ENCODE data around the gene TBR1. TPM values are rescaled to one million over a fixed set of nuclear protein-coding genes. Genes with fewer than 3 reads are reported as not detected.

The TBR1 gene
- total RNA-seq, 2 donors from 2014 or later: not detected

DNA sequence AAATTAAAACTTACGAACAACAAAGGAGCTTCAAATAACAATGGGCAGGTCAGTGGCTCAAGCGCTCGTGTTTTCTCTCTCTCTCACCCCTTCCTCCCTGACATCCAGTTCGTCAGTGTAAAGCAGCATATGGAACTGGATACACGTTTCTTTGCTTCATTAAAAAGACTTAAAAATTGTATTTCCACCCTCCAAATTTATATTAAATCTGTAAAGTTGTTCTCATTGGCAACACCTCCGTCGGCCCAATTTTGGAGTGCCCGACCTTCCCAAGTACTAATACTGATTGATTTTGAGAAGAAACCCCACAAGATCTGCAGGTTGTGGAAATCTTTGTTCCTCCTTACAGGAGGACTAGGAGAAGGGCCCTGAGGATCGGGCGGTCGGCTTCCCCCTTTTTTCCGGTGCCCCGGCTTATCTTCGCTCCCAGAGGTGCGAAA lies 2.2 kb downstream of the TBR1 start:
- no peak overlapping the region for H3K27ac Mint-ChIP-seq
- H3K9me3 ChIP-seq (ENCODE audit: control insufficient read depth, low read length, poor library complexity, severe bottlenecking): no peaks in the 10 kb centered on the region
- H3K27me3 Mint-ChIP-seq: peaks cover 87% of the 10 kb centered on the region
- no peak for ATAC-seq
- peak overlapping the region; percentile 86 for H3K4me3 Mint-ChIP-seq
- H3K36me3 Mint-ChIP-seq (ENCODE audit: low read depth): peaks cover 7% of the 10 kb centered on the region
- no peak for DNase-seq
- peaks cover 35% of the 10 kb centered on the region for H3K4me1 Mint-ChIP-seq

- no peaks in the 10 kb centered on the region for H3K9me3 ChIP-seq (ENCODE audit: control insufficient read depth, low read length, poor library complexity, severe bottlenecking)
- Mint-ChIP-seq H3K27ac (no peak overlapping the region), H3K4me3 (peak overlapping the region; percentile 81), H3K36me3 (ENCODE audit: low read depth) (peaks cover 7% of the 10 kb centered on the region), H3K27me3 (peaks cover 82% of the 10 kb centered on the region), H3K4me1 (peaks cover 32% of the 10 kb centered on the region)
- no peak for ATAC-seq
- DNase-seq: no peak
Observed at GRCh38 chr2:161418715-161419637, 2.9 kb downstream of the TBR1 start.

GRCh38 chr2:161419638-161420190 lies 3.6 kb downstream of the TBR1 start:
- Mint-ChIP-seq H3K36me3 (ENCODE audit: low read depth) (peaks cover 10% of the 10 kb centered on the region), H3K27ac (no peak overlapping the region), H3K4me1 (peaks cover 37% of the 10 kb centered on the region), H3K27me3 (peaks cover 88% of the 10 kb centered on the region), H3K4me3 (no peak overlapping the region)
- no peaks in the 10 kb centered on the region for H3K9me3 ChIP-seq (ENCODE audit: control insufficient read depth, low read length, poor library complexity, severe bottlenecking)
- ATAC-seq (no peak), DNase-seq (no peak)

DNA sequence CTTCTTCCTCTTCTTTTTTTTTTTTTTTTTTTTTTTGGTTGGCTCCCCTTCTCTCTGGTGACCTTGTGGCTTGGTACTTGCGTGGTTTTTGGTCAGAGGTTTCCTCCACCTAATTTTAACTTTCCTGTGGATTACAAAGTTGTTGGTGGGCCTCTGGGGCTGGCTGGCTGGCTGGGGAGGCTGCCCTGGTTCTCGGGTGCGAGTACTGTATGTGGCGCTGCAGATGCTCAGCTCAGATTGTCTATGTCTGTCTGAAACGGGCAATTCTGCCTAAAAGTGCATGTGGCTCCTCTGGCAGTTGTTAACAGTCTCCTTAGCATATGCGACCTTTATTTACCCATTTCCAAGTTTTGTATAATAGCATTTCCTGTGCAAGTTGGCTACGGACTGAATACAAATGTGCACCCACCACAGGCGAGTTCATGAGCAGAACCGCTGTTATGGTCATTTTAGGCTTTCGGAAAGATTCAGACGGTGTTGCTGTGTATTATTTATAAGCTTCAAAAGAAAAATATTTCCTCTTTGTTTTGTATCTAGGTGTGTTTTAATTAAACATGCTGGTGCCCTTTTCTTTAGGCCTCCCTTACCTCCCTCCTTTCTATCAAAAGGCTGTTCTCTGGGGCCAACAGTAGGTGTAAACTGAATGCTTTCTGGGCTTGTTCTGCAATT lies 4.4 kb downstream of the TBR1 start:
- H3K27ac Mint-ChIP-seq: no peak overlapping the region
- no peaks in the 10 kb centered on the region for H3K9me3 ChIP-seq (ENCODE audit: control insufficient read depth, low read length, poor library complexity, severe bottlenecking)
- peaks cover 10% of the 10 kb centered on the region for H3K36me3 Mint-ChIP-seq (ENCODE audit: low read depth)
- H3K4me1 Mint-ChIP-seq: peaks cover 34% of the 10 kb centered on the region
- no peak for DNase-seq
- H3K4me3 Mint-ChIP-seq: peak overlapping the region; percentile 41
- no peak for ATAC-seq
- peaks cover 88% of the 10 kb centered on the region for H3K27me3 Mint-ChIP-seq

- peaks cover 88% of the 10 kb centered on the region for H3K27me3 Mint-ChIP-seq
- ATAC-seq: no peak
- H3K27ac Mint-ChIP-seq: no peak overlapping the region
- peaks cover 24% of the 10 kb centered on the region for H3K4me1 Mint-ChIP-seq
- H3K9me3 ChIP-seq (ENCODE audit: control insufficient read depth, low read length, poor library complexity, severe bottlenecking): no peaks in the 10 kb centered on the region
- peaks cover 10% of the 10 kb centered on the region for H3K36me3 Mint-ChIP-seq (ENCODE audit: low read depth)
- H3K4me3 Mint-ChIP-seq: no peak overlapping the region
- DNase-seq: no peak
Observed at GRCh38 chr2:161421686-161422085, 5.6 kb downstream of the TBR1 start.

DNA sequence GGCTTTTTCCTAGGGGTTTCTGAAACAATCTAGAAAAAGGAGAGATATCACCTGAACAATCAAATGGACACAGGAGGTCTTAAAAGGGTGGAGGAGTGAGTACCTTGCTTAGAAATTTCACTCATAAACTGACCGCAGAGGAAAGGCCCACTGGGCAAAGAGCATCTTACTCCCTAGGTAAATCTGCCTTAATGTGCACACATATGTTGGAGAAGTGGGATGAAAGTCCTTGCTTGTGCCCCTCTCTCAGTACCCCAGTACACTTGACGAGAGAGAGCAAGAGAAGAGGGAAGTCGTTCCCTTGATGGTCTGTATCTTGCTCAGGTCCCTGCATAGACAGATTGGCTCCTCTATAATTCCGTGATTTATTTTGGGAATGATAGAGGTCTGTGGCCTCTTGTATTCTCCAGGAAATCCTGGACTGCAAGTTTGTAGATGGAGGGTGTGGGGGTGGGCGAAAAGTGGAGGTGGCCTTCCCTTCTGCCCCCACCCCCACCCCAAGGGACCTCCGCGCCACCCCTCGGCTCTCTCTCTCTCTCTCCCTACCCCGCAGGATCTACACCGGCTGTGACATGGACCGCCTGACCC lies 6.8 kb downstream of the TBR1 start:
- Mint-ChIP-seq H3K27me3 (peaks cover 83% of the 10 kb centered on the region), H3K4me1 (peaks cover 20% of the 10 kb centered on the region), H3K36me3 (ENCODE audit: low read depth) (peaks cover 6% of the 10 kb centered on the region), H3K4me3 (peak overlapping the region; percentile 21), H3K27ac (no peak overlapping the region)
- H3K9me3 ChIP-seq (ENCODE audit: control insufficient read depth, low read length, poor library complexity, severe bottlenecking): no peaks in the 10 kb centered on the region
- DNase-seq: no peak
- no peak for ATAC-seq

DNA sequence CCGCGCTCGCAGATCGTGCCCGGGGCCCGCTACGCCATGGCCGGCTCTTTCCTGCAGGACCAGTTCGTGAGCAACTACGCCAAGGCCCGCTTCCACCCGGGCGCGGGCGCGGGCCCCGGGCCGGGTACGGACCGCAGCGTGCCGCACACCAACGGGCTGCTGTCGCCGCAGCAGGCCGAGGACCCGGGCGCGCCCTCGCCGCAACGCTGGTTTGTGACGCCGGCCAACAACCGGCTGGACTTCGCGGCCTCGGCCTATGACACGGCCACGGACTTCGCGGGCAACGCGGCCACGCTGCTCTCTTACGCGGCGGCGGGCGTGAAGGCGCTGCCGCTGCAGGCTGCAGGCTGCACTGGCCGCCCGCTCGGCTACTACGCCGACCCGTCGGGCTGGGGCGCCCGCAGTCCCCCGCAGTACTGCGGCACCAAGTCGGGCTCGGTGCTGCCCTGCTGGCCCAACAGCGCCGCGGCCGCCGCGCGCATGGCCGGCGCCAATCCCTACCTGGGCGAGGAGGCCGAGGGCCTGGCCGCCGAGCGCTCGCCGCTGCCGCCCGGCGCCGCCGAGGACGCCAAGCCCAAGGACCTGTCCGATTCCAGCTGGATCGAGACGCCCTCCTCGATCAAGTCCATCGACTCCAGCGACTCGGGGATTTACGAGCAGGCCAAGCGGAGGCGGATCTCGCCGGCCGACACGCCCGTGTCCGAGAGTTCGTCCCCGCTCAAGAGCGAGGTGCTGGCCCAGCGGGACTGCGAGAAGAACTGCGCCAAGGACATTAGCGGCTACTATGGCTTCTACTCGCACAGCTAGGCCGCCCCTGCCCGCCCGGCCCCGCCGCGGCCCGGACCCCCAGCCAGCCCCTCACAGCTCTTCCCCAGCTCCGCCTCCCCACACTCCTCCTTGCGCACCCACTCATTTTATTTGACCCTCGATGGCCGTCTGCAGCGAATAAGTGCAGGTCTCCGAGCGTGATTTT lies 7.6 kb downstream of the TBR1 start:
- Mint-ChIP-seq H3K27me3 (peaks cover 79% of the 10 kb centered on the region), H3K4me3 (peak overlapping the region; percentile 84), H3K27ac (peak overlapping the region; percentile 62), H3K36me3 (ENCODE audit: low read depth) (peaks cover 6% of the 10 kb centered on the region), H3K4me1 (peaks cover 17% of the 10 kb centered on the region)
- H3K9me3 ChIP-seq (ENCODE audit: control insufficient read depth, low read length, poor library complexity, severe bottlenecking): no peaks in the 10 kb centered on the region
- ATAC-seq: peak; percentile 47
- no peak for DNase-seq

- peak overlapping the region; percentile 84 for H3K4me3 Mint-ChIP-seq
- DNase-seq (no peak), ATAC-seq (no peak)
- peaks cover 6% of the 10 kb centered on the region for H3K36me3 Mint-ChIP-seq (ENCODE audit: low read depth)
- no peaks in the 10 kb centered on the region for H3K9me3 ChIP-seq (ENCODE audit: control insufficient read depth, low read length, poor library complexity, severe bottlenecking)
- peak overlapping the region; percentile 62 for H3K27ac Mint-ChIP-seq
- H3K27me3 Mint-ChIP-seq: peaks cover 79% of the 10 kb centered on the region
- peaks cover 14% of the 10 kb centered on the region for H3K4me1 Mint-ChIP-seq
Observed at GRCh38 chr2:161424394-161424769, 8.3 kb downstream of the TBR1 start.

DNA sequence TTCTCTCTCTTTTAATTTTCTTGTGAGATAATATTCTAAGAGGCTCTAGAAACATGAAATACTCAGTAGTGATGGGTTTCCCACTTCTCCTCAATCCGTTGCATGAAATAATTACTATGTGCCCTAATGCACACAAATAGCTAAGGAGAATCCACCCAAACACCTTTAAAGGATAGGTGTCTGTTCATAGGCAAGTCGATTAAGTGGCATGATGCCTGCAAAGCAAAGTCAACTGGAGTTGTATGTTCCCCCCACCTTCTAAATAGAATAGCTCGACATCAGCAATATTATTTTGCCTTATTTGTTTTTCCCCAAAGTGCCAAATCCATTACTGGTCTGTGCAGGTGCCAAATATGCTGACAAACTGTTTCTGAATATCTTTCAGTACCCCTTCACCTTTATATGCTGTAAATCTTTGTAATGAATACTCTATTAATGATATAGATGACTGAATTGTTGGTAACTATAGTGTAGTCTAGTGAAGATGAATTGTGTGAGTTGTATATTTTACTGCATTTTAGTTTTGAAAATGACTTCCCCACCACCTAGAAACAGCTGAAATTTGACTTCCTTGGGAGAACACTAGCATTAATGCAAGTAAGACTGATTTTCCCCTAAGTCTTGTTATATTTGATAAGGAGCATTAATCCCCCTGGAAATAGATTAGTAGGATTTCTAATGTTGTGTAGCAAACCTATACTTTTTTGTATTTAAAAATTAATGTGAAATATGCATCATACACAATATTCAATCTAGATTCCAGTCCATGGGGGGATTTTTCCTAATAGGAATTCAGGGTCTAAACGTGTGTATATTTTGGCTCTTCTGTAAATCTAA lies 9.0 kb downstream of the TBR1 start:
- peaks cover 82% of the 10 kb centered on the region for H3K27me3 Mint-ChIP-seq
- no peaks in the 10 kb centered on the region for H3K9me3 ChIP-seq (ENCODE audit: control insufficient read depth, low read length, poor library complexity, severe bottlenecking)
- peaks cover 6% of the 10 kb centered on the region for H3K36me3 Mint-ChIP-seq (ENCODE audit: low read depth)
- peaks cover 14% of the 10 kb centered on the region for H3K4me1 Mint-ChIP-seq
- DNase-seq: no peak
- no peak for ATAC-seq
- H3K27ac Mint-ChIP-seq: peak overlapping the region; percentile 62
- peak overlapping the region; percentile 84 for H3K4me3 Mint-ChIP-seq

DNA sequence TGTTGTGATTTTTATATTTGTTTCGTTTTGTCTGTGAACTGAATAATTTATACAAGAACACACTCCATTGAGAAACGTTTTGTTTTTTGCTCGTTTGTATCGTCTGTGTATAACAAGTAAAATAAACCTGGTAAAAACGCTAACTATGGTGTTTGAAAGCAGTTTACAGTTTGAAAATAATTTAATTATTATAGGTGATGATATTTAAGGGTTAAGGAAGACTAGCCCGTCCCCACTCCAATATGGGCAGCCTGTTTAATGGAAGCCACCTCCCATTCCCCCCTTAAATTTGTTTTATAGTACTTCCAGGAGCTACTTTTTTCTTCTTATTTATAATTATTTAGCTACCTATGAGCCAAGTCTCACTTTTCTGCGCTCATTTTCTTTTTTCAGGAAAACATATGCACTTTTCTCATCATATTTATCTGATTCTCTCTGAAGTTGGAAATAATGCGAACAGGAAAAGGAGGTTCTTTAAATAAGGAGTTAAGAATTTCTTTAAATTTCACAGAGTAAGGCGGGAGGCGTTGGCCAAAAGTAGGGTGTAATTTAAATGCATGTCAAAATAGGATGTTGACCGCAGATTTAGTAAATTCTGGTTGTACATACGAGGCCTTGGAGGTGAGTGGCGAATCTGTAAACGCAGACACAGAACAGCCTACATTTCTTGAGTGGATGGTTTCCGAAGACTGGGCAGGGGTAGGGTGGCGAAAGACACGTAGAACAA lies 9.8 kb downstream of the TBR1 start:
- Mint-ChIP-seq H3K27me3 (peaks cover 77% of the 10 kb centered on the region), H3K36me3 (ENCODE audit: low read depth) (peaks cover 6% of the 10 kb centered on the region), H3K4me1 (peaks cover 14% of the 10 kb centered on the region), H3K27ac (peak overlapping the region; percentile 3), H3K4me3 (peak overlapping the region; percentile 58)
- ATAC-seq: no peak
- no peak for DNase-seq
- no peaks in the 10 kb centered on the region for H3K9me3 ChIP-seq (ENCODE audit: control insufficient read depth, low read length, poor library complexity, severe bottlenecking)

DNA sequence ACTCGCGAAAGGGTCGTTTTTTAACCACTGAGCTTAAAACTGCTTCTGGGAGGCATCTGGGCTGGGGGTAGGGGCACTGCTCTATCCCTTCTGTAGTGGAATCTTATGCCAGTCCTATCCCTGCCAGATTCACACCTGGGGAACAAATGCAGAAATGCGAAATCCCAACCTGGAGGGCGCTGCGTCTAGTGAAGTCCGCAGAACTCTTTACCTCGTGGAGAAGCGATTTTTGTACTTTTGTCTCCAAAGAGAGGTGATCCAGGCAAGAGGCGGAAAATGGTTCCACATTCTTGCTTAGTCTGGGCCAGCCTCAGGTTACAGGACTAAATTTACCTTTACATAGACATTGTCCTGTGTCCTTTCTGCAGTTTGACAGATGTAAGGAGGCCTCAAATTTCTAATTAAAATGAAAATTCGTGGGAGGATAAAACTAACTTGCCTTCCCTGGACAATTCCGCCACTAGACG lies 10.4 kb downstream of the TBR1 start:
- Mint-ChIP-seq H3K27ac (peak overlapping the region; percentile 3), H3K27me3 (peaks cover 75% of the 10 kb centered on the region), H3K4me3 (peak overlapping the region; percentile 58), H3K36me3 (ENCODE audit: low read depth) (peaks cover 6% of the 10 kb centered on the region), H3K4me1 (peaks cover 14% of the 10 kb centered on the region)
- ATAC-seq (no peak), DNase-seq (no peak)
- H3K9me3 ChIP-seq (ENCODE audit: control insufficient read depth, low read length, poor library complexity, severe bottlenecking): no peaks in the 10 kb centered on the region
